HG03045 (cell line): ENCODE results near the gene SYCP2.

ENCODE experiments used
- ATAC-seq: cut with Tn5 transposase; IDR thresholded peaks from one replicate; pipeline ENCODE4 v1.9.1; 2021; ENCODE audit warnings: mild to moderate bottlenecking, moderate library complexity; ENCODE audit not compliant: unreplicated experiment

Gene SYCP2

GRCh38 chr20:59945731-59946130 is 12.3 kb upstream of the SYCP2 start:
- ATAC-seq, result no peak

GRCh38 chr20:59945175-59945574 is 11.7 kb upstream of the SYCP2 start:
- no peak for ATAC-seq

DNA sequence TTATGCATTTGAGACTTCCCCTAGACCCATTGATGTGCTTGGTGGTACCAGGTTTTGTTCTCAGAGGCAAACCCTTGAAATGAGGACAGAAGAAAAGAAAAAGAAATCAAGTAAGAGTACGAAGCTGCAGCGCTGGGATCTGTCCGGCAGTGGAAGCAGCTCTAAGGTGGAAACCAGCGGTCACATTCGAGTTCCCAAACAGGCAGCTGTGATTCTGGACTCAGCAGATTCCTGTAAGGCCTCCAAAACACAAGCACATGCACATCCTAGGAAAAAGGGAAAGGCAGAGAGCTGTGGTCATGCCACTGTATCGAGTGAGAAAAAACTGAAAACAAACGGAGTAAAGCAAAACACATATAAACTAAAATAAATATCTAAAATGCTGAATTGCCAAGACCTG is 11.3 kb upstream of the SYCP2 start:
- no peak for ATAC-seq

- no peak for ATAC-seq
These were observed 8.8 kb upstream of the SYCP2 start for GRCh38 chr20:59942245-59942644.

GRCh38 chr20:59940956-59941294 is 7.5 kb upstream of the SYCP2 start:
- ATAC-seq, result peak; percentile 2

GRCh38 chr20:59940129-59940955 is 6.9 kb upstream of the SYCP2 start, which contains the start of the genes FAM217B and PPP1R3D:
Gene FAM217B, plus strand, starts transcription at chr20:59940389. Its CDS starts 3,555 bp downstream, at chr20:59943944.
Gene PPP1R3D, minus strand, starts transcription at chr20:59940305. Its CDS starts 374 bp downstream, at chr20:59939931.
- ATAC-seq, result peak; percentile 95

DNA sequence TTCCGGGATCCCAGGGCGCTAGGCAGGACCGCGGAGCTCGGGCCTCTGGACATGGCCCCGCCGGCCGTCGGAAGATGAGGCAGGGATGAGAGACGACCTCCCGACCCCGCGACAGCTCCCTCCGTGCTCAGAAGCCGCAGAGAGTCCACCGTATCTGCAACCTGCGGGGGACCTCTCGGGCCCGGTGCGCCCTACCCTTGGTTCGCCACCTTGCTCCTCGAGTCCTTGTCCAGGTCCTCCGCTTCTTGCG is 6.4 kb upstream of the SYCP2 start:
- peak; percentile 40 for ATAC-seq

DNA sequence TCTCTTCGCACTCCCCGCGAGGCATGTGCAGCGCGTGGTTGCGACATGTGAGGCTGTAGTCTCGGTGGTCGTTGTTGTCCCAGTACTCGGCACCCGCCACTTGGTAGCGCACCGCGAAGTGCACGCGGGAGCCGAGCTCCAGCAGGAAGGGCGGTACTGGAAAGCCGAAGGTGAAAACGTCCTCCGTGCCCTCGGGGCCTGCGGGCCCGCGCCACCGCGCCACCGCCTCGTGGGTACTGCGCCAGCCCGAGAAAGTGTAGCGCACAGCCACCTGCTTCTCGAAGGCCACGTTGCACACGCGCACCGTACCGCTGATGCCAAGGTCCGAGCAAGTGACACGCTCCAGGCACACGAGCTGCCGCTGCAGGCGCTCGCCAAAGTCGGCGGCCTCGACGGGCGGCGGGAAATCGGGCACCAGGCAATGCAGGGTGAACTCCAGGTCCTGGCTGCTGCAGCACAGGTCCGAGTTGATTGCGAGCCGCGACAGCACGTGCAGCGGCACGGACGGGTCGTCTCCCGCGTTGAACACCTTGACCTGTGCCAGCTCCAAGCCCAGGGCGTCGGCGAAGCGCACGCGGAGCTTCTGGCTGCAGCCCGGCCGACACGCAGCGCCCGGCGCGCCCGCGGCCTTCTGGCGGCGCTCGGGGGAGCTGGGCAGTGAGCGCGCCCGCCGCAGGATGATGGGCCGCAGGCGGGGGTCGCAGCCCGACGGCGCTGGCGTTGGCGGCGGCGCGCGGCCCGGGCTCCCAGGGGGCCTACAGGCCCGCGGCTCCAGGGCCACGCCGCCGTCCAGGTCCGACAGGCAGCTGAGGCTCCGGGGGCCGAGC is 5.8 kb upstream of the SYCP2 start:
- ATAC-seq, result peak; percentile 3

DNA sequence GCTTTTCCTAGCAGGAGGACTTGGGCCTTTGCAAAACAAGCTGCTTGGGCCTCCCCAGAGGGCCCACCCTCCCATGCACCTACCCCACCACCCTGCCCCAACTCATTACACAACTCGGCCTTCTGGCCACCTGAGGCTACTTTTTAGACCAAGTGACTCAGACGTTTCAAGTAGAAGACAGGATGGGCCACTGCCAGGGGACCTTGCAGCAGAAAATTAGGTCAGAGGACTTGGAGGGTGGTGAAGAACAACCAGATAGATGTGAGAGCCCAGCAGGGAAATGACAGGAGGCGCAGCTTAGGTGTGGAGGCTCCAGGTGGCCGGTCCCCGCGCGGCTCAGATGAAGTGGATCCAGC is 5.2 kb upstream of the SYCP2 start:
- ATAC-seq, result no peak

DNA sequence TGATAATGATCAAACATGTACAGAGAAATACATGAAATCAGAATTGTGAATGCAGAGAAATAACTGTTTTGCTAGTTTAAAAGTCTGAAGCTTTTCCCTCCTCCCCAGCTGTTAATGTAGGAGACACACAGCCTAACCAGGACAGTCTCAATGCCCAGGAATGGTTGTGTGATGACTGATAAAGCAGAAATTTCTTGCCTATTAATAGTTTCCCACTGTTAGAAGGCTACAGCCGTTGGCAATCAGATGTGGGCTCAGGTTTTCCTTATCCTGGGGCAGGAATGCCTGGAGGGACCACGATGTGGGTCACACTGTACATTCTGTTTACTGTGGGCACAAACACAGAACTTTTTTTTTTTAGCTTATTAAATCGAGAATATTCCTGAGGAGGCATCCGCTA is 4.8 kb upstream of the SYCP2 start:
- no peak for ATAC-seq

DNA sequence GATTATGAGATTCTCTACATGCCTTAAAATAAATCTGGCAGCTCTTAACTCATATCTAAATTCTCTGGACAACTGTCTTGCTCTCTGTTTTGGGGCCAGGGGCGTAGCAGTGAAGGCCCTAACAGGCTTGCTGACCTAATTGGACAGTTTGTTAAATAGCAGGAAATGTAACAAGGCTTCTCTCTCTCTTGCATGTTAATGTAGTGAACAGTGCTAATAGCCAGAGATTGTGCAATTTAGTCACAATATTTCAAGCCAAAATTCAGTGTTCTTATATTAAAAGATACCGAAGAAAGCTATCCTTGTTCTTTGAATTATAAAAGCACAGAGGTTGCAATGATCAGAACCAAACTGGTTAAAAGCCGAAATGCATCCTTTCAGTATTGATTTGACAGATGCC is 3.7 kb upstream of the SYCP2 start:
- ATAC-seq, result no peak

GRCh38 chr20:59936409-59936808 is 3.0 kb upstream of the SYCP2 start:
- ATAC-seq, result no peak

DNA sequence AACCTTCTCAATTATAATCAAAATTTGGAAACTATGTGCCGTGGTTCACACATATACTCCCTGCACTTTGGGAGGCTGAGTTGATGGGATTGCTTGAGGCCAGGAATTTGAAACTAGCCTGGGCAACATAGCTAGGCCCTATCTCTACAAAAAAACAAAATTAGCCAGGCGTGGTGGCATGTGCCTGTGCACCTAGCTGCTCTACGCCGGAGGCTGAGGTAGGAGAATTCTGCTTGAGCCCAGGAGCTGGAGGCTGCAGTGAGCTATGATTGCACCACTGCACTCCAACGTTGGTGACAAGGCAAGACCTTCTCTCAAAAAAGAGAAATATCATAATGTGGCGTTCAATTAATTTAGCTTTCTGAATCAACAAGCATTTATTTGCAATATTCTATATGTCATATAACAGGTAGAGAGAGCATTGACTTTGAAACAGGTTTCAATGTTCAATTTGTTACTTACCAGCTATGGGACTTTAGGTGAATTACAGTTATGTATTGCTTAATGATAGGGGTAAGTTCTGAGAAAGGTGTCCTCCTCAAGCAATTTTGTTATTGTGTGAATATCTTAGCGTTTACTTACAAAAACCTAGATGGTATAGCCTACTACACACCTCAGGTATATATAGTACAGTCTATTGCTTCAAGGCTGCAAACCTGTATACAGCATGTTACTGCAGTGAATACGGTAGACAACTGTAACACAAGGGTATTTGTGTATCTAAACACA is 2.2 kb upstream of the SYCP2 start:
- ATAC-seq, result no peak

DNA sequence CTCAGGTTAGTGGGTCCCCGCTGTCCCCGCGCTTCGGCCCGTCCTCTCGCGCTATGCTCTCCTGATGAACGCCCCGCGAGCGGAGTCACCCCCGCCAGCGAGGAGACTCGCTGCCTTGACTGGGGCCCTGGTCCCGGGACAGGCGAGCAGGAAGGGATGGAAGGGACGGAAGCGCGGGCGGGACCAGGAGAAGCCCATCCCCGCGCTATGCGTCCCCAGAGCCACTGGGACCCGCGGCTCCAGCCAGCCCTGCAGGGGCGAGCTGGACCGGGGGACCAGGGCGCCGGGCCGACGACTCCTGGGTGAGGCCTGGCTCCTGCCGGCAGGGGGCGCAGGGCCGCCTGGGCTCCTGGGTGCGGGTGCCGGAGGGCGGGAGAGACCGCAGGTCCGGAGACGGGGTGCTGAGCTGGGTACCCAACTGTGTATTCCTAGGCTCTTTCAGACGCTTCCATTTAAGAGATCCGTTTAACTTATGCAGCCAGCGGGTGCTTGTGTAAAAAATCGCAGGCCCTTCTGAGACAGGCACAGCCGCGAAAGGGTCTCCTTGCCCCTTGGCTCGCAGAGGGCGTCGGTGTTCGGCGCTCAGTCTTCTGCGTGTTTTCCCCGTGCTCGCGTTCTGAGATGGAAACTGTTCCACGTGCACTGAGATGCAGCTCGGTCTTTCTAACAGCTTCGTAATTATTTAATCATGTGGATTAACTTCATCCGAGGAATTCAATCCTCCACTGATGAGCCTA is 580 bp upstream of the SYCP2 start:
- peak; percentile 92 for ATAC-seq

- no peak for ATAC-seq
These were observed 681 bp downstream of the SYCP2 start for GRCh38 chr20:59932616-59933295.

DNA sequence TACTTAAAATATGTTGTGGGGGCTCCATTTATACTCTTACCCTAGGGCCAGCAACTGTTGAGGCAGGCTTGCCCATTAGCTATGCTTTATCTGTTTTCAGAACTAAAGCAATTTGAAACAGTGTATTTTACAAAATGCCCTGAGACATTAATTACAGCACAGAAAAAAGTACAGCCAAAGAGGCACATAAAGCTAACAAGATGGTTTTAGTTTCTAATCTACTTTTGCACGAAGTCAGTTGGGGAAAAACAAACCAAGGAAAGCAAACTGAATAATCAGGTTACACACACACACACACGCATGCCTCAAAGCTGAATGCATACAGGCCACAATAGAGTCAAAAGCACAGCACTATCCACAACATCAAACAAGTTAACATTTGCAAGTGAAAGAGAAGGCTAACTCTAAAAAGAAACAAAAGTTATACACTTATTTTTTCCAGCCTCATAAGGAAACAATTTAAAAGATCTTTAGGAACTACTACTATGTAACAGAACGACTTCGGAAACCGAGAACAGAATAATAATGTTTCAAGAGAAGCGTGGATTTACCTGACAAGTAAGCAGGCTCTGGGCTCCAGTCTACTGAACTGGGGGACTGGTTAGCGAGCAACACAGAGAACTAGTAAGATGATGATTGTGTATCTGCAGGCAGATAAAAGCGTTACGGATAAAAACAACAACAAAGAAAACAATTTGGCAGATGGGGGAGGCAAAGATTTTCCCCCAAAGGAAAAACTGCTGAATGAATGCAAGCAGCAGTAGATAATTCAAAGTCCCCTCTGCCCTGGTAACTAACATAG is 1.7 kb downstream of the SYCP2 start:
- no peak for ATAC-seq

DNA sequence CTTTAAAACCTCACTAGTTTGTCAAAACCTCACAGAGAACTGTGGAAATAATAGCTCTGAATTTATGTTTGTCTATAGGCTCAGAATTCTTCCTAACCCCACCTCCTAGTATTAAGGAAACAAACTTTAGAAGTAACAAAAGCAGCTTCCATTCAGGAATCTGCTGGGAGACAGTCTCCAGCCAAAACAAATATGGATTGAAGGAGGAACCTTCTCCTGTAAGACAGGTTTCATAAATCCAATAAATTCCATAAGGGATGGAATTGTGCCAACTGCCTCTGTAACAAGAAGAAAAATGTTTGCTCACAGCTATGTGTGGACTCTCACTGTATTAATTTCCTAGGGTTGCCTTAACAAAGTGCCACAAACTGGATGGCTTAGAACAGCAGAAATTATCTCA is 7.5 kb downstream of the SYCP2 start:
- no peak for ATAC-seq

- no peak for ATAC-seq
These were observed 8.1 kb downstream of the SYCP2 start for GRCh38 chr20:59925359-59925758.

DNA sequence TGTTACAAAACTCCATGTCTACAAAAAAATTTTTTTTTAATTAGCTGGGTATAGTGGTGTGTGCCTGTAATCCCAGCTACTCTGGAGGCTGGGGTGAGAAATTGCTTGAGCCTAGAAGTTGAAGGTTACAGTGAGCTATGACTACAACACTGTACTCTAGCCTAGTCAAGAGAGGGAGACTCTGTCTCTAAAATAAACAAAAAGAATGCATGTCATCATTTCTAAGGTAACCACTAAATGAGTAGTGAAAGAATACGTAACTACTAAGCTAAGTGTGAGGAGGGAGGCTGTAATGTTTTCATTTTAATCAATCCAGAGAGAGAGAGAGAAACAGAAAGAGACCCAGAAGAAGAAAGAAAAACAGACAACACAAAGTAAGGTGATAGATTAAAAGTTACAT is 9.9 kb downstream of the SYCP2 start:
- no peak for ATAC-seq

- ATAC-seq, result no peak
These were observed 12.5 kb downstream of the SYCP2 start for GRCh38 chr20:59920944-59921343.
